PC-3 (cell line): ENCODE results near the gene GADL1. TPM values are rescaled to one million over a fixed set of nuclear protein-coding genes. Genes with fewer than 3 reads are reported as not detected.

Source experiments
- ATAC-seq: fragments of 200-7000 bp; cut with Tn5 transposase; 2 replicates; pipeline ENCODE4 v1.9.1; 2020; ENCODE audit warnings: mild to moderate bottlenecking, moderate library complexity
- BruUV-seq: library from RNA; stranded (reverse); fragments of 400-500 nt; replicated peaks from 2 replicates; lab custom pipeline; 2021; lab: Mats Ljungman, UMichigan
- CTCF ChIA-PET: fragments of 300-600 bp; sonication (Branson Sonifier 250); formaldehyde crosslinking; loops from one replicate; lab custom pipeline; 2022; ENCODE audit warnings: antibody characterized with exemption; lab: Charles Lee
- POLR2A ChIA-PET: fragments of 300-600 bp; sonication (Branson Sonifier 250); formaldehyde crosslinking; loops from one replicate; lab custom pipeline; 2022; ENCODE audit warnings: antibody characterized with exemption; ENCODE audit not compliant: unreplicated experiment; lab: Charles Lee
- DNase-seq: peaks from one replicate; pipeline ENCODE4 v3.0.0-alpha.2; 2015
- H2AFZ ChIP-seq: fragments of 300-600 bp; sonication (generic); 2 replicates; pipeline ENCODE4 v1.6.0; 2016; ENCODE audit warnings: antibody characterized with exemption, low read length
- H3F3A ChIP-seq: fragments of 300-600 bp; sonication (generic); one replicate; pipeline ENCODE4 v1.6.0; 2017; ENCODE audit warnings: antibody characterized with exemption, low read length, control low read depth, mild to moderate bottlenecking; ENCODE audit not compliant: unreplicated experiment
- H3K27ac ChIP-seq: fragments of 300-600 bp; sonication (generic); 2 replicates; pipeline ENCODE4 v1.5.1; 2016; ENCODE audit warnings: mild to moderate bottlenecking, low read length
- H3K27me3 ChIP-seq: fragments of 300-600 bp; sonication (generic); 2 replicates; pipeline ENCODE4 v1.6.1; 2016; ENCODE audit warnings: low read length, mixed read lengths
- H3K36me3 ChIP-seq: fragments of 300-600 bp; sonication (generic); 2 replicates; pipeline ENCODE4 v1.6.1; 2016; ENCODE audit warnings: low read depth, mixed run types, low read length, mixed read lengths
- H3K4me1 ChIP-seq: fragments of 300-600 bp; sonication (generic); 2 replicates; pipeline ENCODE4 v1.5.1; 2016; ENCODE audit warnings: low read length; ENCODE audit not compliant: insufficient read depth
- H3K4me2 ChIP-seq: fragments of 300-600 bp; sonication (generic); 2 replicates; pipeline ENCODE4 v1.6.0; 2016; ENCODE audit warnings: low read length
- H3K4me3 ChIP-seq: fragments of 300-600 bp; sonication (generic); 2 replicates; pipeline ENCODE4 v1.5.1; 2016; ENCODE audit warnings: mild to moderate bottlenecking, low read length, mixed read lengths
- H3K79me2 ChIP-seq: fragments of 300-600 bp; sonication (generic); 2 replicates; pipeline ENCODE4 v1.6.1; 2017; ENCODE audit warnings: low read length, mixed read lengths
- H3K9ac ChIP-seq: fragments of 300-600 bp; sonication (generic); 2 replicates; pipeline ENCODE4 v1.6.0; 2016; ENCODE audit warnings: mild to moderate bottlenecking, low read length
- H3K9me2 ChIP-seq: fragments of 300-600 bp; sonication (generic); replicated peaks from 2 replicates; pipeline ENCODE4 v1.6.1; 2016; ENCODE audit warnings: mixed run types, low read length, mixed read lengths
- H3K9me3 ChIP-seq: fragments of 300-600 bp; sonication (generic); 2 replicates; pipeline ENCODE4 v1.6.1; 2016; ENCODE audit warnings: low read length, mixed read lengths
- H4K20me1 ChIP-seq: fragments of 300-600 bp; sonication (generic); 2 replicates; pipeline ENCODE4 v1.6.1; 2016; ENCODE audit warnings: low read length, mixed read lengths
- CTCF ChIP-seq: fragments of 300-600 bp; sonication (generic); conservative IDR thresholded peaks from 2 replicates; pipeline ENCODE4 v1.5.1; 2017; ENCODE audit warnings: antibody characterized with exemption, low read depth, mild to moderate bottlenecking, low read length
- EZH2 ChIP-seq: fragments of 300-600 bp; sonication (generic); IDR thresholded peaks from one replicate; pipeline ENCODE4 v1.6.1; 2017; ENCODE audit warnings: antibody characterized with exemption, mild to moderate bottlenecking, low read length; ENCODE audit not compliant: unreplicated experiment
- EZH2phosphoT487 ChIP-seq: fragments of 300-600 bp; sonication (generic); IDR thresholded peaks from 2 replicates; pipeline ENCODE4 v1.6.1; 2018; ENCODE audit warnings: mild to moderate bottlenecking, antibody characterized with exemption, low read length, borderline replicate concordance
- intact Hi-C: fragments of 100-400 bp; cut with micrococcal nuclease; formaldehyde crosslinking; loops from 2 replicates; pipeline ENCODE4 v1.9.0; 2023
- total RNA-seq: library from RNA; depleted of rRNA; stranded (reverse); fragments of >200 nt; gene quantifications from 2 replicates; pipeline ENCODE4 v1.2.3, GENCODE V29; 2014

Gene GADL1
- total RNA-seq, 1 experiment from 2014 or later, result not detected

GRCh38 chr3:30756218-30756617 is 138.2 kb downstream of the GADL1 start:
- Histone ChIP-seq H2AFZ (no peak overlapping the region), H3K27ac (no peak overlapping the region), H3K4me1 (peaks cover 17% of the 10 kb centered on the region), H3K4me2 (no peak overlapping the region), H3K79me2 (no peaks in the 10 kb centered on the region), H3F3A (no peaks in the 10 kb centered on the region), H3K9me3 (no peaks in the 10 kb centered on the region), H3K27me3 (no peaks in the 10 kb centered on the region), H3K4me3 (no peak overlapping the region), H3K36me3 (no peaks in the 10 kb centered on the region), H3K9ac (no peak overlapping the region), H3K9me2 (no peaks in the 10 kb centered on the region), H4K20me1 (no peaks in the 10 kb centered on the region)
- no peak for TF ChIP-seq EZH2phosphoT487
- DNase-seq (no peak), ATAC-seq (no peak)
- ChIA-PET POLR2A (no interaction called here), CTCF (no interaction called here)
- intact Hi-C loops, result no loop called here
- BruUV-seq, result no TSS peak

GRCh38 chr3:30754426-30754825 is 140.0 kb downstream of the GADL1 start:
- H3K36me3 ChIP-seq, result no peaks in the 10 kb centered on the region
- H4K20me1 ChIP-seq, result no peaks in the 10 kb centered on the region
- no peak overlapping the region for H3K9ac ChIP-seq
- intact Hi-C loops, result no loop called here
- H3K79me2 ChIP-seq, result no peaks in the 10 kb centered on the region
- BruUV-seq, result no TSS peak
- no peak overlapping the region for H3K4me3 ChIP-seq
- H3K9me2 ChIP-seq, result no peaks in the 10 kb centered on the region
- TF ChIP-seq EZH2phosphoT487 (no peak), EZH2 (no peak), CTCF (no peak)
- no peak overlapping the region for H2AFZ ChIP-seq
- no peaks in the 10 kb centered on the region for H3F3A ChIP-seq
- H3K9me3 ChIP-seq, result no peaks in the 10 kb centered on the region
- no peak for DNase-seq
- POLR2A ChIA-PET, result no interaction called here
- H3K27me3 ChIP-seq, result no peaks in the 10 kb centered on the region
- H3K4me2 ChIP-seq, result no peak overlapping the region
- peaks cover 18% of the 10 kb centered on the region for H3K4me1 ChIP-seq
- CTCF ChIA-PET, result no interaction called here
- no peak overlapping the region for H3K27ac ChIP-seq
- no peak for ATAC-seq

- ChIA-PET CTCF (interaction anchor here (0.6 kb wide), 1 partner anchor 26 kb away, joined by 3 read pairs; no protein-coding TSS in a partner anchor), POLR2A (no interaction called here)
Measured at GRCh38 chr3:30753766-30754165, 140.7 kb downstream of the GADL1 start.

More at GRCh38 chr3:30753766-30754165, 140.7 kb downstream of the GADL1 start:
- BruUV-seq, result no TSS peak
- intact Hi-C loops, result no loop called here
- H3K9me3 ChIP-seq, result no peaks in the 10 kb centered on the region
- no peaks in the 10 kb centered on the region for H3K36me3 ChIP-seq
- no peaks in the 10 kb centered on the region for H3K9me2 ChIP-seq
- no peaks in the 10 kb centered on the region for H3F3A ChIP-seq
- no peaks in the 10 kb centered on the region for H3K79me2 ChIP-seq
- TF ChIP-seq CTCF (no peak), EZH2phosphoT487 (no peak), EZH2 (no peak)
- H3K9ac ChIP-seq, result no peak overlapping the region
- H3K4me3 ChIP-seq, result no peak overlapping the region
- H3K4me2 ChIP-seq, result no peak overlapping the region
- no peak for DNase-seq
- no peaks in the 10 kb centered on the region for H4K20me1 ChIP-seq
- H3K27me3 ChIP-seq, result no peaks in the 10 kb centered on the region
- no peak for ATAC-seq
- no peak overlapping the region for H2AFZ ChIP-seq
- H3K27ac ChIP-seq, result no peak overlapping the region
- H3K4me1 ChIP-seq, result peaks cover 25% of the 10 kb centered on the region
